ACHN (cell line): ENCODE data around the gene HAPSTR1.

Experiments used
- DNase-seq: peaks from one replicate; pipeline ENCODE4 v3.0.0-alpha.2; 2015
- in situ Hi-C: cut with HindIII; loops from 2 replicates; pipeline ENCODE4 v1.10.0; 2017; ENCODE audit warnings: low sequenced_read_pairs, low pct_ligation_motif_present, low pct_unique_long_range_greater_than_20kb

The HAPSTR1 gene

GRCh38 chr16:9135797-9136196 is 44.4 kb downstream of the HAPSTR1 start:
- in situ Hi-C loops, result no loop called here
- DNase-seq, result peak; percentile 32

GRCh38 chr16:9136596-9136995 is 45.2 kb downstream of the HAPSTR1 start:
- in situ Hi-C loops, result no loop called here
- no peak for DNase-seq

- no peak for DNase-seq
- in situ Hi-C loops, result no loop called here
Measured at GRCh38 chr16:9138021-9138680, 46.7 kb downstream of the HAPSTR1 start.

- in situ Hi-C loops, result no loop called here
- DNase-seq, result peak; percentile 72
Measured at GRCh38 chr16:9138731-9139501, 47.5 kb downstream of the HAPSTR1 start.

- peak; percentile 54 for DNase-seq
- in situ Hi-C loops, result no loop called here
Measured at GRCh38 chr16:9139965-9140364, 48.5 kb downstream of the HAPSTR1 start.
